HG03521 (cell line): ENCODE data around the gene RNF212.

Experiments
- ATAC-seq: cut with Tn5 transposase; IDR thresholded peaks from one replicate; pipeline ENCODE4 v1.9.1; 2021; ENCODE audit warnings: mild to moderate bottlenecking, moderate library complexity; ENCODE audit not compliant: unreplicated experiment

The RNF212 gene

DNA sequence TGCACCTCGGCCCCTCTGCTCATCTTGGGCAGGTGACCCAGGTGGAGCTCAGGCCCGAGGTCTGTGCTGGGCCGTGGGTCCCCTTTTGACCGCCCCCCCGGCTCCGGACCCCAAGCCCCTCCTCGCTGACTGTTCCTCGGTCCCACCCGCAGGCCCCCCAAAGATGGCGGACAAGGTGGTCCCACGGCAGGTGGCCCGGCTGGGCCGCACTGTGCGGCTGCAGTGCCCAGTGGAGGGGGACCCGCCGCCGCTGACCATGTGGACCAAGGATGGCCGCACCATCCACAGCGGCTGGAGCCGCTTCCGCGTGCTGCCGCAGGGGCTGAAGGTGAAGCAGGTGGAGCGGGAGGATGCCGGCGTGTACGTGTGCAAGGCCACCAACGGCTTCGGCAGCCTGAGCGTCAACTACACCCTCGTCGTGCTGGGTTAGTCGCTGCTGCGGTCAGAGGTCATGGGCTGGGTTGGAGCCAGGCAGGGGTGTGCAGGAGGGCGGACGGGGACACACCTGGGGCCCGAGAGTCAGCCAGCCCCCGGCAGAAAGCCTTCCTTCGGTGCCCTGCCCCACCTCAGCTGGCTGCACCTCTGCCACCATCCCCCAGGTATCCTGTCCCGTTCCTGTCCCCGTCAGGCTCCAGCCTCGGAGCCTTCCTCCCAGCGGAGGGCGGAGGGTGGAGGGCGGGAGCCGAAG, 91.2 kb downstream of the RNF212 start:
- ATAC-seq = no peak
